ENCODE data around the gene DMD. TPM values are rescaled to one million over a fixed set of nuclear protein-coding genes. Genes with fewer than 3 reads are reported as not detected.
A peak's percentile ranks its signal among the peaks of the same experiment; 100 is the strongest.

Gene DMD
- total RNA-seq, 1 donor from 2014 or later, result 143 TPM

GRCh38 chrX:31872007-31872406, 1339.3 kb downstream of the DMD start:
- intact Hi-C loops (cut with micrococcal nuclease), result no loop called here
- no peak for DNase-seq
- no peaks in the 10 kb centered on the region for H3K9me3 ChIP-seq (replicated peaks)

DNA sequence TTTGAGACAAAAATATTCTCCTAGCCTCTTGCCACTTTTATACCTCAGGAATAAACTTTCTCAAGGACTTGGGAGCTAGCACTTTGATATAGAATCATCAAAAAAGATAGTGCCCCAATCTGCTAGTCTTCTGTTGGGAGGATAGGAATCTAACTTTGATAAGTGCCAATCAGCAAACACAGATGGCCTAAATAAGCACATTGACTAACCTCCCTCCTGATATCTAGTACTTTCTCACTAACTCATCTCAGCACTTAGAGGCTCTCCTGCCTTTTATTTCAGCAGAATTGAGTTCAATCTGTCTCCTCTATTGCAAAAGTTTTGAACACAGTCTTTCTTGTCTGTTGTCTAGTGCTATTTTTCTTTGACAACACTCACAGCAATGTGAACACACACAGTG, 1341.1 kb downstream of the DMD start:
- TF ChIP-seq, protein P1, sequence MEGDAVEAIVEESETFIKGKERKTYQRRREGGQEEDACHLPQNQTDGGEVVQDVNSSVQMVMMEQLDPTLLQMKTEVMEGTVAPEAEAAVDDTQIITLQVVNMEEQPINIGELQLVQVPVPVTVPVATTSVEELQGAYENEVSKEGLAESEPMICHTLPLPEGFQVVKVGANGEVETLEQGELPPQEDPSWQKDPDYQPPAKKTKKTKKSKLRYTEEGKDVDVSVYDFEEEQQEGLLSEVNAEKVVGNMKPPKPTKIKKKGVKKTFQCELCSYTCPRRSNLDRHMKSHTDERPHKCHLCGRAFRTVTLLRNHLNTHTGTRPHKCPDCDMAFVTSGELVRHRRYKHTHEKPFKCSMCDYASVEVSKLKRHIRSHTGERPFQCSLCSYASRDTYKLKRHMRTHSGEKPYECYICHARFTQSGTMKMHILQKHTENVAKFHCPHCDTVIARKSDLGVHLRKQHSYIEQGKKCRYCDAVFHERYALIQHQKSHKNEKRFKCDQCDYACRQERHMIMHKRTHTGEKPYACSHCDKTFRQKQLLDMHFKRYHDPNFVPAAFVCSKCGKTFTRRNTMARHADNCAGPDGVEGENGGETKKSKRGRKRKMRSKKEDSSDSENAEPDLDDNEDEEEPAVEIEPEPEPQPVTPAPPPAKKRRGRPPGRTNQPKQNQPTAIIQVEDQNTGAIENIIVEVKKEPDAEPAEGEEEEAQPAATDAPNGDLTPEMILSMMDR (IDR thresholded peaks at IDR 0.05; ENCODE audit: borderline replicate concordance), result no peak
- H3K9me3 ChIP-seq (replicated peaks), result no peaks in the 10 kb centered on the region
- peaks cover 14% of the 10 kb centered on the region for H3K4me1 ChIP-seq
- H3K27ac ChIP-seq (replicated peaks), result no peak overlapping the region
- H3K36me3 ChIP-seq, result no peaks in the 10 kb centered on the region
- intact Hi-C loops (cut with micrococcal nuclease), result no loop called here
- no peak for DNase-seq
- no peak overlapping the region for H3K4me3 ChIP-seq
- no peaks in the 10 kb centered on the region for H3K27me3 ChIP-seq (ENCODE audit: low read depth)

More at GRCh38 chrX:31872007-31872406, 1339.3 kb downstream of the DMD start:
- Histone ChIP-seq H3K4me3 (no peak overlapping the region), H3K27ac (replicated peaks) (peak overlapping the region; percentile 16), H3K36me3 (no peaks in the 10 kb centered on the region), H3K4me1 (peaks cover 14% of the 10 kb centered on the region), H3K27me3 (ENCODE audit: low read depth) (no peaks in the 10 kb centered on the region)
- TF ChIP-seq, protein P1 (IDR thresholded peaks at IDR 0.05; ENCODE audit: borderline replicate concordance), result no peak

DNA sequence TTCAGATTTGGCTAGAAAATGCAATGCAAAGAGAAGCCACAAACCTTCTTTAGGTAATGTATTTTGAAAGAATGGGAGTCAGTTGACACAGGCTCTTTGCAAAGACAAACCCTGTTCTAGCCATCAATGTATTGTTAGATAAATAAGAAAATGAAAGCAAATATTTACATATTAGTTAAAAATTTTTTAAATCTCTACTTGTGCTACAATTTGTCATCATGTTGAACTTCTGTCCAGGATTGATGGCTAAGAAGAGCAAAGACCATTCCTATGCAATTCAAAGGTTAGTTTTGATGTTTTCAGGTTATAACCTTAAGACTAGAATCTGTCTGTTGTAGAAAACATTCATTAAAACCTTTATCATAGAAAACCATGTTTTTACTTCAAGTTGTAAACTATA, 1350.7 kb downstream of the DMD start:
- Histone ChIP-seq H3K36me3 (no peaks in the 10 kb centered on the region), H3K9me3 (replicated peaks) (no peaks in the 10 kb centered on the region), H3K27me3 (ENCODE audit: low read depth) (no peaks in the 10 kb centered on the region), H3K27ac (replicated peaks) (no peak overlapping the region), H3K4me1 (no peaks in the 10 kb centered on the region), H3K4me3 (no peak overlapping the region)
- intact Hi-C loops (cut with micrococcal nuclease), result no loop called here
- DNase-seq, result no peak
- TF ChIP-seq, protein P1 (IDR thresholded peaks at IDR 0.05; ENCODE audit: borderline replicate concordance), result no peak

DNA sequence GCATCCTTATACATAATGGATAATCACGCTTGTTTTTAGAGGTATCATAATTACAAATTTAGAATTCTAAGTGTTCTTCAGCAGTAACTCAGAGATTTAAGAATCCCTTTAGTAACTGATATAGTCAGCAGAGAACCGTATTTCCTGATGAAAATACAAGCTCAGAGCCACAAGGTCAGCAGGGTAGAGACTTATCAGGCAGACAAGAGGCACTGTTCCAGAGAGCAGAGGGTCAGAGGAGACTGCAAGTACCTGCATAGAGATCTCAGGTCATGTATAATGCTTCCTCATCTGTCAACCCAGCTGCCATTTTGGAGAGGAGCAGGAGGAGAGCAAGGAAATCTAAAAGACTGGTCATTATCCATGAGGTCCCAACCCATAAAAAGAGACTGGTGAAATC, 1352.4 kb downstream of the DMD start:
- TF ChIP-seq, protein P1 (IDR thresholded peaks at IDR 0.05; ENCODE audit: borderline replicate concordance), result no peak
- Histone ChIP-seq H3K4me1 (no peaks in the 10 kb centered on the region), H3K27me3 (ENCODE audit: low read depth) (no peaks in the 10 kb centered on the region), H3K4me3 (no peak overlapping the region), H3K36me3 (no peaks in the 10 kb centered on the region), H3K27ac (replicated peaks) (no peak overlapping the region), H3K9me3 (replicated peaks) (no peaks in the 10 kb centered on the region)
- no peak for DNase-seq
- intact Hi-C loops (cut with micrococcal nuclease), result no loop called here

DNA sequence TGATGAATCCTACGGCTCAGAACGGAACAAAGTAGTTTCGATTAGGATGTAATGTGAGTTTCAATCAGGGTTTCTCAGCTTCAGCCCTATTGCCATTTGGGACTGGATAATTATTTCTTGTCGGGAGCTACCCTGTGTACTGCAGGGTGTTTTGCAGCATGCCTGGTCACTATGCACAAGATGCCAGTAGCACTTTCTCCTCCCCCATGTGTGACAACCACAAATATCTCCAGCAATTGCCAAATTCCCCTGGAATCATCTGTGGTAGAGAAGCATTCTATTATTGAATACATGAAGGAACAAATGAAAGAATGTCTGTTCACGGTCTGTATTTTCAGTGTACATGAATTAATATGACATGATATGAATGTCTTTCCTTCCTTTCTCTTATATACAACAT, 1356.6 kb downstream of the DMD start:
- no peaks in the 10 kb centered on the region for H3K9me3 ChIP-seq (replicated peaks)
- H3K4me1 ChIP-seq, result no peaks in the 10 kb centered on the region
- TF ChIP-seq, protein P1 (IDR thresholded peaks at IDR 0.05; ENCODE audit: borderline replicate concordance), result no peak
- no peaks in the 10 kb centered on the region for H3K27me3 ChIP-seq (ENCODE audit: low read depth)
- intact Hi-C loops (cut with micrococcal nuclease), result no loop called here
- no peaks in the 10 kb centered on the region for H3K36me3 ChIP-seq
- H3K4me3 ChIP-seq, result no peak overlapping the region
- DNase-seq, result no peak
- no peak overlapping the region for H3K27ac ChIP-seq (replicated peaks)

DNA sequence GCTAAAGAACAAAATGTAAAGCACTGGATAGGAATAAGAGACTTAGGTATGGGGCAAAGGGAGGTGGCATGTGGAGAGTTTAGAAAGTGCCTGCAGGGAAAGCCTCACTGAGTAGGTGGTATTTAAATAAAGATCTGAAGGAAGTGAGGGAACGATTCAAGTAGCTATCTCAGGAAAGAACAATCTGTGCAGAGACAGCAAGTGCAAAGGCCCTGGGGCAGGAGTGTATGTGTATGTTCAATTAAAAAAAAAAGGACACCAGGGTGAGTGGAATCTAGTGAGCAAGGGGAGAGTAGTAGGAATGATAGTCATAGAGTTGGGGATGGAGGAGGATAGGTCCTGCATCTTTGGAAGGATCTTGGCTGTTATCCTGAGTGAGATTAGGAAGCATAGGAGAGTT, 1359.6 kb downstream of the DMD start:
- no peak overlapping the region for H3K4me3 ChIP-seq
- H3K9me3 ChIP-seq (replicated peaks), result no peaks in the 10 kb centered on the region
- intact Hi-C loops (cut with micrococcal nuclease), result no loop called here
- H3K36me3 ChIP-seq, result no peaks in the 10 kb centered on the region
- no peak for DNase-seq
- no peak overlapping the region for H3K27ac ChIP-seq (replicated peaks)
- TF ChIP-seq, protein P1 (IDR thresholded peaks at IDR 0.05; ENCODE audit: borderline replicate concordance), result no peak
- no peaks in the 10 kb centered on the region for H3K4me1 ChIP-seq
- no peaks in the 10 kb centered on the region for H3K27me3 ChIP-seq (ENCODE audit: low read depth)
